D721Med (cell line): ENCODE results near the gene DGKA.

Source experiments
- DNase-seq: peaks from one replicate; pipeline ENCODE4 v3.0.0; 2011; ENCODE audit warnings: low spot score; ENCODE audit not compliant: insufficient read length
- FAIRE-seq: peaks from 2 replicates; lab custom pipeline; 2011; peaks lifted over from hg19 to GRCh38; lab: Jason Lieb, UNC
- CTCF ChIP-seq: IDR thresholded peaks from 2 replicates; pipeline ENCODE4 v1.5.1; 2012; ENCODE audit warnings: mild to moderate bottlenecking, control low read depth; ENCODE audit not compliant: insufficient read depth; ENCODE audit errors: missing control alignments

DGKA gene

DNA sequence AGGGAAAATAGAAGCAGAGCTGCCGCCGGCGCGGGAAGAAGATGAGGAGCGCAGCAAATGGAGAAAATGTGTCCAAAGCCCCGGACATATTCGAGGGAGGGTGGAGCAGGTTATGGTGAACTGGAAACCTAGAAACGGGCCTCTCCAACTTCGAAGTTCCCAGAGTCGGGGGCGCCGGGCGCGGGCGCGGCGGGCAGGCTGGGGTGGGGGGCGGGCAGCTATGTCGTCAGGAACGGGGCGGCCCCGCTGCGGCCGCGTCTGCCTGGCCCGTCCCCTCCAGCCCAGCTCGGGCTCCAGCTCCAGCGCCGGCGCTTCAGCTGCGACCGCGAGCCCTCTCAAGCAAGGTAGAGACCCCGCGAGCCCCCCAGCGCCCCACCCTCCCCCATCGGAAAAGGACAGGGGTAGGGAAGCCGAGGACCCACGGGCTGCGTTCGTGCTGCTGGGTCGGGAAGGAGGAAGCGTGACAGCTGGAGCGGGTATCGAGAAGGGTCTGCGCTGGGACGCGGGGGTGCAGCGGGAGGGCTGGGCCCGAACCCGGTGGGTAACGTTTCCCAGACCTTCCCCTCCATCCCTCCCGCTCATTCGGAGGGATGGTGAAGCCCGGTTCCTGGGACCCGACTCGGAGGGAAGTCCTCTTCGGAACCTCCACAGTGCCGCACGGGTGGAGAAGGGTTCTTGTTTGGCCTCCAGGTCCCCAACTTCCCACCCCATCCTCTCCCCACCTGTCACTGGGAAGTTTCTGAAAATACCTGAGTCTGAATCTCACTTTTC lies 1.0 kb downstream of the DGKA start:
- DNase-seq (peak; percentile 54), FAIRE-seq (no peak)
- no peak for TF ChIP-seq CTCF

- FAIRE-seq, result no peak
- no peak for DNase-seq
- TF ChIP-seq CTCF, result no peak
Measured at GRCh38 chr12:55932551-55932910, 1.6 kb downstream of the DGKA start.

DNA sequence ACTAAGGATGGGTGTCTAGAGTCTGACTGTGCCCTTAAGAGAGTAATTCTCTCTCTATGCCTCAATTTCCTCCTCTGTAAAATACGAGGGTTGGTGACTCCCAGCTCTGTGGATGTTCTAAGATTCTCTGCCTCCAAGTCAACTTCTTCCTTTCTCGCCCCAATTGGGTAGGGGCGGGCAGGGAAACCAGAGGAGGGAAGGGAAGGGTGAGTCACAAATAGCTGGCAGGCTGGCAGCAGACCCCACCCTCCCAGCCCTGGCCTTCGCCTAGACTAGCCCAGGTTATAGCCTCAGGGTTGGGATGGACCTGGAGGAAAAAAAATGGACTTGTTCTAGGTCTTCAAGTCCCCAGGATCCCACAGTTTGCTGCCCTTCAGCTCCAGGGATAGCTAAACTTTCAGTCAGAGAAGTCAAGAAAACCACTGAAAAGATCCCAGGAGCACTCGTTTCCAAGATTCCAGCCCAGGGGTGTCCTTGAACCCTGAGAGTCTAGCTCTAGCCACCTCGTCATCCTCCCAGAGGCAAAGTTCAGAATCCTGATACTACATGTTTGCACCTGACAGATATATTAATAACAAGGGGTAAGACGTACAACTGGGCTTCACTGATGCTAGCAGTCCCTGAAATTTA lies 2.3 kb downstream of the DGKA start:
- TF ChIP-seq CTCF, result no peak
- FAIRE-seq (no peak), DNase-seq (no peak)

DNA sequence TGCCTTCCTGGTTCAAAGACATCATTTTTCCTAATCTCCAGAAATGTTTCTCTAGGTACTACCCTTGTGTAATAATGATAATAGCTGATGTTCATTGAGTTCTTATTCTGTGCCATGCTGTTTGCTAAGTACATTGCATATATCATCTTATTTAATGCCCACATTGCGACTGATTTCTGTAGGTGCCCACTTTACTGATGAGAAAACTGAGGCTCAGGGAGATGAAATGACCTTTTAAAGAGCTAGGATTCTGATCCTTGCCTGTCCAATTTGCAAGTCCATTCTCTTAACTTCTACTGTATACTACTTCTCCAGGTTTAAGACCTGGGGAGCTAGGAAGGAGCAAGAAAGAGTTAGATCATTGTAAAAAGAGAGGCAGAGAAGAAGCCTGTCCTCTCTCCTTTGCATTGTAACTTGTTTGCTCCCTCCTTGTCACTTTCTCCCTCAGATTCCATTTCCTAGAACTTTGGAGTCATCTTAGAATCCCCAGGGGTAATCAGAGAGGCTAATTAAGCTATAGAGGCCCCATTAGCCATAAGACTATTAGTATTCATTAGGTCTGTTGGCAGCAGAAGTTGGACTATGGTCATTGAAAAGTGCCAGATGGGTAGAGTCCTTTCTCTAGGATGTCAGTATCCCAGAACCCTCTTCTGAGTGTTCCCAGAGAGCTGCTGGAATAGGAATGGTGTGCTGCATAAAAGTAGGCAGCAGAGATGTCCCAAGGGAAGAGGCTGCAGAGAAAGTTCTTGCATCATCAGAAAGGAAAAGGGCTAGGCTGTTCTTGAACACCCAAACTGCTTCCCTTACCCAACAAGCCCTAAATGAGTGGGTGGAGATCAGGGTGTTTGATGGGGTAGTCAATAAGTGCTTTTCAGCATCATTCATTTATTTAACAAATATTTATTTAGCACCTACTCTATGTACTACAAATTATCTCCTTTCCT lies 3.1 kb downstream of the DGKA start:
- no peak for FAIRE-seq
- no peak for DNase-seq

GRCh38 chr12:55934773-55935172 lies 3.8 kb downstream of the DGKA start:
- no peak for TF ChIP-seq CTCF
- no peak for DNase-seq
- FAIRE-seq, result no peak

More for the DNA sequence above, 3.1 kb downstream of the DGKA start:
- no peak for TF ChIP-seq CTCF

- DNase-seq (no peak), FAIRE-seq (no peak)
- TF ChIP-seq CTCF, result no peak
Measured at GRCh38 chr12:55935738-55936151, 4.8 kb downstream of the DGKA start.
